Mesothelial cell of epicardium (in vitro differentiated cells): ENCODE data around the gene MRPL41. TPM values are rescaled to one million over a fixed set of nuclear protein-coding genes. Genes with fewer than 3 reads are reported as not detected.

Experiments
- DNase-seq, 2 experiments: peaks; one replicate each; pipeline ENCODE4 v3.0.0; 2021; ENCODE audit warnings: low spot score in 2 of 2; ENCODE audit not compliant: unreplicated experiment in 2 of 2
- H3K27ac Mint-ChIP-seq: 2 replicates; pipeline ENCODE4 v1.8.0; 2021; ENCODE audit warnings: mixed read lengths
- H3K27me3 Mint-ChIP-seq: 2 replicates; pipeline ENCODE4 v1.8.0; 2021; ENCODE audit warnings: low read depth, mixed read lengths
- H3K36me3 Mint-ChIP-seq: 2 replicates; pipeline ENCODE4 v1.8.0; 2021; ENCODE audit warnings: mixed read lengths
- H3K4me1 Mint-ChIP-seq: 2 replicates; pipeline ENCODE4 v1.8.0; 2021; ENCODE audit warnings: mixed read lengths
- H3K4me3 Mint-ChIP-seq: 2 replicates; pipeline ENCODE4 v1.8.0; 2021; ENCODE audit warnings: mild to moderate bottlenecking, moderate library complexity, mixed read lengths
- H3K9me3 Mint-ChIP-seq: 2 replicates; pipeline ENCODE4 v1.8.0; 2021; ENCODE audit warnings: mixed read lengths
- CTCF ChIP-seq: fragments of 200-600 bp; sonication (generic); IDR thresholded peaks from one replicate; pipeline ENCODE4 v1.5.0; 2021; ENCODE audit warnings: antibody characterized with exemption; ENCODE audit not compliant: unreplicated experiment
- total RNA-seq: library from RNA; stranded (reverse); gene quantifications from 3 replicates; pipeline ENCODE4 v1.2.1, GENCODE V29; 2021

Gene MRPL41
- total RNA-seq, 1 donor from 2014 or later, result 26.6 TPM

- peak; percentile 89 for TF ChIP-seq CTCF
- Mint-ChIP-seq H3K36me3 (peaks cover 10% of the 10 kb centered on the region), H3K9me3 (no peaks in the 10 kb centered on the region), H3K27ac (peak within 1 kb of the TSS; percentile 81), H3K4me3 (peak within 1 kb of the TSS; percentile 78), H3K27me3 (no peaks in the 10 kb centered on the region), H3K4me1 (peaks cover 21% of the 10 kb centered on the region)
- peak; percentile 92 to 97 for DNase-seq
Measured at GRCh38 chr9:137578518-137579258, 27.0 kb downstream of the MRPL41 start, which contains the start of gene DPH7. TSS of gene DPH7 (minus strand) at chr9:137578925. CDS start at chr9:137578777, 148 bp downstream.

- no peak for TF ChIP-seq CTCF
- Mint-ChIP-seq H3K27ac (peak overlapping the region; percentile 12), H3K4me1 (peaks cover 21% of the 10 kb centered on the region), H3K4me3 (peak overlapping the region; percentile 78), H3K27me3 (no peaks in the 10 kb centered on the region), H3K36me3 (peaks cover 10% of the 10 kb centered on the region), H3K9me3 (no peaks in the 10 kb centered on the region)
- no peak for DNase-seq
Measured at GRCh38 chr9:137579259-137579604, 27.6 kb downstream of the MRPL41 start.

GRCh38 chr9:137580209-137580953 lies 28.7 kb downstream of the MRPL41 start:
- Mint-ChIP-seq H3K4me3 (no peak overlapping the region), H3K27ac (peak overlapping the region; percentile 25)

GRCh38 chr9:137580954-137581322 lies 29.3 kb downstream of the MRPL41 start:
- Mint-ChIP-seq H3K4me1 (peaks cover 21% of the 10 kb centered on the region), H3K9me3 (no peaks in the 10 kb centered on the region), H3K27ac (no peak overlapping the region), H3K4me3 (no peak overlapping the region), H3K36me3 (peaks cover 11% of the 10 kb centered on the region), H3K27me3 (no peaks in the 10 kb centered on the region)
- no peak for DNase-seq
- no peak for TF ChIP-seq CTCF

More at GRCh38 chr9:137580209-137580953, 28.7 kb downstream of the MRPL41 start:
- Mint-ChIP-seq H3K4me1 (peaks cover 21% of the 10 kb centered on the region), H3K36me3 (peaks cover 11% of the 10 kb centered on the region), H3K27me3 (no peaks in the 10 kb centered on the region), H3K9me3 (no peaks in the 10 kb centered on the region)
- TF ChIP-seq CTCF, result no peak
- DNase-seq, result no peak

- DNase-seq, result no peak
- no peaks in the 10 kb centered on the region for H3K27me3 Mint-ChIP-seq
- H3K4me3 Mint-ChIP-seq, result no peak overlapping the region
- H3K9me3 Mint-ChIP-seq, result no peaks in the 10 kb centered on the region
- H3K4me1 Mint-ChIP-seq, result peaks cover 21% of the 10 kb centered on the region
- H3K27ac Mint-ChIP-seq, result no peak overlapping the region
- TF ChIP-seq CTCF, result no peak
- H3K36me3 Mint-ChIP-seq, result peaks cover 13% of the 10 kb centered on the region
Measured at GRCh38 chr9:137581361-137582285, 29.9 kb downstream of the MRPL41 start.
